Epithelial cell of prostate (primary cell): ENCODE data around the gene SGCD.

Experiments
- DNase-seq: peaks from one replicate; pipeline ENCODE4 v3.0.0-alpha.2; 2011; ENCODE audit warnings: low read depth, low spot score
- H3K27ac ChIP-seq: fragments of 450-650 bp; 2 replicates; pipeline ENCODE4 v1.5.1; 2017; ENCODE audit warnings: mild to moderate bottlenecking

SGCD gene

GRCh38 chr5:156496291-156496690 lies 169.3 kb downstream of the SGCD start:
- DNase-seq, result no peak

GRCh38 chr5:156497804-156498208 lies 170.8 kb downstream of the SGCD start:
- H3K27ac ChIP-seq, result no peak overlapping the region
- DNase-seq, result peak; percentile 26

More at GRCh38 chr5:156496291-156496690, 169.3 kb downstream of the SGCD start:
- H3K27ac ChIP-seq, result no peak overlapping the region

GRCh38 chr5:156498226-156498980 lies 171.4 kb downstream of the SGCD start:
- no peak for DNase-seq
- H3K27ac ChIP-seq, result no peak overlapping the region

- H3K27ac ChIP-seq, result no peak overlapping the region
- DNase-seq, result no peak
Measured at GRCh38 chr5:156500755-156501154, 173.8 kb downstream of the SGCD start.

- DNase-seq, result no peak
- no peak overlapping the region for H3K27ac ChIP-seq
Measured at GRCh38 chr5:156505101-156505500, 178.1 kb downstream of the SGCD start.

GRCh38 chr5:156513123-156513815 lies 186.3 kb downstream of the SGCD start:
- no peak for DNase-seq
- H3K27ac ChIP-seq, result no peak overlapping the region

- no peak for DNase-seq
- no peak overlapping the region for H3K27ac ChIP-seq
Measured at GRCh38 chr5:156515121-156515520, 188.2 kb downstream of the SGCD start.

- H3K27ac ChIP-seq, result no peak overlapping the region
Measured at GRCh38 chr5:156515803-156516360, 188.9 kb downstream of the SGCD start.

GRCh38 chr5:156522651-156523529 lies 195.9 kb downstream of the SGCD start:
- no peak overlapping the region for H3K27ac ChIP-seq
- no peak for DNase-seq

More at GRCh38 chr5:156515803-156516360, 188.9 kb downstream of the SGCD start:
- no peak for DNase-seq

GRCh38 chr5:156523607-156524006 lies 196.6 kb downstream of the SGCD start:
- DNase-seq, result no peak
- H3K27ac ChIP-seq, result no peak overlapping the region

GRCh38 chr5:156526081-156526925 lies 199.3 kb downstream of the SGCD start:
- no peak overlapping the region for H3K27ac ChIP-seq
- no peak for DNase-seq

- no peak overlapping the region for H3K27ac ChIP-seq
- no peak for DNase-seq
Measured at GRCh38 chr5:156527611-156528010, 200.6 kb downstream of the SGCD start.

- no peak overlapping the region for H3K27ac ChIP-seq
- no peak for DNase-seq
Measured at GRCh38 chr5:156528673-156529072, 201.7 kb downstream of the SGCD start.

GRCh38 chr5:156529892-156530291 lies 202.9 kb downstream of the SGCD start:
- H3K27ac ChIP-seq, result no peak overlapping the region
- DNase-seq, result no peak

- no peak overlapping the region for H3K27ac ChIP-seq
- no peak for DNase-seq
Measured at GRCh38 chr5:156531199-156531598, 204.2 kb downstream of the SGCD start.

- DNase-seq, result no peak
- no peak overlapping the region for H3K27ac ChIP-seq
Measured at GRCh38 chr5:156532921-156533320, 206.0 kb downstream of the SGCD start.

GRCh38 chr5:156534085-156534484 lies 207.1 kb downstream of the SGCD start:
- DNase-seq, result no peak
- no peak overlapping the region for H3K27ac ChIP-seq

GRCh38 chr5:156534906-156535485 lies 208.0 kb downstream of the SGCD start:
- DNase-seq, result no peak
- H3K27ac ChIP-seq, result no peak overlapping the region

GRCh38 chr5:156540491-156540890 lies 213.5 kb downstream of the SGCD start:
- H3K27ac ChIP-seq, result no peak overlapping the region
- DNase-seq, result no peak
